ENCODE data around the gene TP73.

Gene TP73

GRCh38 chr1:3775490-3776230, 123.3 kb downstream of the TP73 start:
- TF ChIP-seq ZNF565 (CRISPR knock-in tag; conservative IDR thresholded peaks at IDR 0.05; ENCODE audit: low read depth) (no peak), ISL1 (CRISPR knock-in tag; IDR thresholded peaks at IDR 0.05) (no peak), GLIS3 (CRISPR knock-in tag; IDR thresholded peaks at IDR 0.05) (no peak), CSDC2 (CRISPR knock-in tag; IDR thresholded peaks at IDR 0.05) (no peak), ZNF8 (CRISPR knock-in tag; IDR thresholded peaks at IDR 0.05) (no peak), ARNTL (CRISPR knock-in tag; IDR thresholded peaks at IDR 0.05; ENCODE audit: borderline replicate concordance, low read depth) (no peak), CSRNP3 (CRISPR knock-in tag; IDR thresholded peaks at IDR 0.05) (no peak), CREB5 (CRISPR knock-in tag; IDR thresholded peaks at IDR 0.05; ENCODE audit: low read depth) (no peak), SNAI2 (CRISPR knock-in tag; IDR thresholded peaks at IDR 0.05) (no peak), ZFP3 (CRISPR knock-in tag; IDR thresholded peaks at IDR 0.05) (no peak), POU6F1 (CRISPR knock-in tag; IDR thresholded peaks at IDR 0.05; ENCODE audit: borderline replicate concordance, low read depth) (no peak)
- peak; percentile 47 for ATAC-seq

GRCh38 chr1:3776231-3776961, 124.1 kb downstream of the TP73 start:
- no peak for TF ChIP-seq ISL1 (CRISPR knock-in tag; IDR thresholded peaks at IDR 0.05)
- no peak for TF ChIP-seq ZNF70 (CRISPR knock-in tag; IDR thresholded peaks at IDR 0.05)
- no peak for TF ChIP-seq CSRNP3 (CRISPR knock-in tag; IDR thresholded peaks at IDR 0.05)
- TF ChIP-seq GLIS3 (CRISPR knock-in tag; IDR thresholded peaks at IDR 0.05) = no peak
- no peak for TF ChIP-seq ZC3H10 (CRISPR knock-in tag; IDR thresholded peaks at IDR 0.05)
- ATAC-seq = no peak

GRCh38 chr1:3777078-3777547, 124.8 kb downstream of the TP73 start:
- ATAC-seq = no peak
- TF ChIP-seq OSR1 (CRISPR knock-in tag; IDR thresholded peaks at IDR 0.05) = no peak
- TF ChIP-seq PATZ1 (CRISPR knock-in tag; IDR thresholded peaks at IDR 0.05; ENCODE audit: borderline replicate concordance) = no peak
- TF ChIP-seq TSHZ2 (CRISPR knock-in tag; IDR thresholded peaks at IDR 0.05) = no peak
- TF ChIP-seq CREB5 (CRISPR knock-in tag; IDR thresholded peaks at IDR 0.05; ENCODE audit: low read depth) = no peak
- TF ChIP-seq CSDC2 (CRISPR knock-in tag; IDR thresholded peaks at IDR 0.05) = no peak
- TF ChIP-seq SNAI2 (CRISPR knock-in tag; IDR thresholded peaks at IDR 0.05) = no peak
- TF ChIP-seq GLIS3 (CRISPR knock-in tag; IDR thresholded peaks at IDR 0.05) = no peak
- TF ChIP-seq ISL1 (CRISPR knock-in tag; IDR thresholded peaks at IDR 0.05) = no peak
- TF ChIP-seq ZNF70 (CRISPR knock-in tag; IDR thresholded peaks at IDR 0.05) = no peak
- TF ChIP-seq ARNTL (CRISPR knock-in tag; IDR thresholded peaks at IDR 0.05; ENCODE audit: borderline replicate concordance, low read depth) = no peak
- no peak for TF ChIP-seq ZC3H10 (CRISPR knock-in tag; IDR thresholded peaks at IDR 0.05)
- no peak for TF ChIP-seq ZFP3 (CRISPR knock-in tag; IDR thresholded peaks at IDR 0.05)
- TF ChIP-seq POU6F1 (CRISPR knock-in tag; IDR thresholded peaks at IDR 0.05; ENCODE audit: borderline replicate concordance, low read depth) = no peak
- no peak for TF ChIP-seq ZNF565 (CRISPR knock-in tag; conservative IDR thresholded peaks at IDR 0.05; ENCODE audit: low read depth)

Data from SK-N-SH treated with all-trans-retinoic acid at 6 μM for 48 hours (cell line).